HG03039 (cell line): ENCODE data around the gene MCM3AP.
"Not testable (repeated sequence)": the region's sequence is repeated elsewhere in the genome, so short reads cannot be mapped to it uniquely, and the experiment has no call there.

Experiments
- ATAC-seq: cut with Tn5 transposase; IDR thresholded peaks from one replicate; pipeline ENCODE4 v1.9.1; 2021; ENCODE audit warnings: mild to moderate bottlenecking, moderate library complexity; ENCODE audit not compliant: unreplicated experiment

The MCM3AP gene

GRCh38 chr21:46207006-46207919 lies 78.1 kb downstream of the MCM3AP start:
- ATAC-seq: no peak

DNA sequence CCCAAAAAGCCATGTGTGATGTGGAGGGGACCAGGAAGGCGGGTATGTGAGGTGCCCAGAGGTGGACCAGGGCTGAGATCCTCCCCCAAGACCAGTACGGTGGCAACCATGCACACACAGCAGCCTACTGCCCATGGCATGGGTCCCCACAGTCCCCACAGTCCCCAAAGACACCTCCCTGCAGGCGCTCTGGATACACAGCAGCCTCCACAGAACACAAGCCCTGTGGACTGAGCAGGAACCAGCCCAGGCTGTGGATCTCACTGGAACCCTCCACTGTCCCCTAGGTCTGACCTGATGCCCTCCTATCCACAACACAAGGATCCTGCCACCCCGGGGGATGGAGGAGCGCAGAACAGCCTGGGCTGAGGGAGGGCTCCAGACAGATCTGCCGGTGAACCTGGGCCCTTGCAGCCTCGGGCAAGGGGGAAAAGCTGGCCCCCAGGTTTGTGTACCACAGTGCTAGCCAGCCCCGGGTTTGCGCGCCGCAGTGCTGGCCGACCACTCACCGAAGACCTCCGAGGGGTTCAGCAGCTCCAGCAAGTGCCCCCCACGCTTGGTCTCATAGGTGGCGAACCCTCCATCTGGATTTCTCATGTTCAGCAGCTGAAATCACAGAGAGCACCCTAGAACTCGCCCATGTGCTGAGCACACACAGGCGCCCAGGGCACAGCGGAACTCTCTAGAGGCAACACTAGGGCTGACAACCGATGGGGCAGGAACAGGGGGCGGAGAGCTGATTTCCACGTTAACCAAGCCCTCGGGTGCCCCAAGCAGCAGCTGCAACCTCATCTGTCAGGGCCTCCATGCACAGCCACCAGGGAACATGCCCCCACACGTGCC lies 79.0 kb downstream of the MCM3AP start:
- ATAC-seq: no peak

DNA sequence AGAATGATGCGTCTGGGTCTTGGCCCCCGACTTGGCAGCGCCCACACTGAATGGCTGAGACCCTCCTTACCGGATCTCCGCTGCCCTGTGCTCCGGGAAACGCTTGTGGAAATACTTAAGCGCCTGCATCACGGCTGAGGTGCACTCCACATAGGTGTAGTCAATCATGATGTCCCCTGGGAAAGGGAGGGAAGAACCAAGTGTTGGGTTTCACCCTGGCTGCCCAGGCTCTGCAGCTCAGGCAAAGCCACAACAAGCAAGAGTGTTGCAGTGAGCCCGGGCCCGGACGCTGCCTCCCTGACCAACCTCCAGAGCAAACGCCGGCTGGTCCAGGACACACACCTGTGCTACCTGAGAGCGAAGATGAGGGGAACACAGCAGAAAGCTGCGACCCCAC lies 79.6 kb downstream of the MCM3AP start:
- ATAC-seq: no peak

GRCh38 chr21:46205166-46205565 lies 80.2 kb downstream of the MCM3AP start:
- ATAC-seq: no peak

DNA sequence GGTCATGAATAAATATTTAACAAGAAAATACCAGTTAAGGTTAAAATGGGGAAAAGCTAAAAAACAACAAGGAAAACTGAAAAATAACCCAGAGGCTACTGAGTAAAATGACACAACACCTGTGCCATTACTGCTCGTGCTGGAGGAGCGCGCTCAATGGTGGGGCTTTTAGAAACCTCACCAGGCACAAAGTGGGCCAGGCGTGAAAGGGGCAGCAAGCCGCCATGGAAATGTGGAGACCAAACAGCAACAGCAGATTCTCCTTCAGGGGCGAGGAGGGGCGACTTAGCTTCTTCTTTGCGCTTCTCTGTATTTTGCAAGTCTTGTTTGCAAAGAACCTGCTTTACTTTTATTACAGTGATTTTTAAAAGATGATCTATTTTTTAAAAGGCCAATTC lies 82.2 kb downstream of the MCM3AP start:
- ATAC-seq: no peak

DNA sequence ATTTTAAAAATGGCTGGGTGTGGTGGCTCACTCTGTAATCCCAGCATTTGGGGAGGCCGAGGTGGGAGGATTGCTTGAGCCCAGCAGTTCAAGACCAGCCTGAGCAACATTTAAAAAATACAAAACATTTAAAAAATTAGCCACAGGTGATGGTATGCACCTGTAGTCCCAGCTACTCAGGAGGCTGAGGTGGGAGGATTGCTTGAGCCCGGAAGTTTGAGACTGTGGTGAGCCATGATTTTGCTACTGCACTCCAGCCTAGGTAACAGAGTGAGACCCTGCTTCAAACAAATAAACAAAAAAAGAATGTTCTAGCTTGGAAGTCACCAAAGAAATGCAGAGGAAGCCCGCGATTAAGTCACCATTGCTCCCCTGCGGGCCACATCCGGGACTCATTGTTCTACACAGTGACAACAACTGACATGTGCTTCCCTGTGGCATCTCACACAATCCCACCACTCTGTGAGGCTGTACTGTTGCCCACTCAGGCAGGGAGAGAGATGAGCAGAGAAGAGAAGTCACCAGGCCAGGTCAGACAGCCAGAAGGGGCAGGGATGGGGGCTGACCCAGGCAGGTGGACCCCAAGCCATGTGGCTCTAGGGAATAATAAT lies 82.7 kb downstream of the MCM3AP start:
- ATAC-seq: no peak

GRCh38 chr21:46200877-46201803 lies 84.3 kb downstream of the MCM3AP start:
- not testable (repeated sequence) for ATAC-seq

GRCh38 chr21:46199436-46200373 lies 85.7 kb downstream of the MCM3AP start:
- ATAC-seq: no peak

GRCh38 chr21:46196733-46197132 lies 88.7 kb downstream of the MCM3AP start:
- ATAC-seq: no peak

DNA sequence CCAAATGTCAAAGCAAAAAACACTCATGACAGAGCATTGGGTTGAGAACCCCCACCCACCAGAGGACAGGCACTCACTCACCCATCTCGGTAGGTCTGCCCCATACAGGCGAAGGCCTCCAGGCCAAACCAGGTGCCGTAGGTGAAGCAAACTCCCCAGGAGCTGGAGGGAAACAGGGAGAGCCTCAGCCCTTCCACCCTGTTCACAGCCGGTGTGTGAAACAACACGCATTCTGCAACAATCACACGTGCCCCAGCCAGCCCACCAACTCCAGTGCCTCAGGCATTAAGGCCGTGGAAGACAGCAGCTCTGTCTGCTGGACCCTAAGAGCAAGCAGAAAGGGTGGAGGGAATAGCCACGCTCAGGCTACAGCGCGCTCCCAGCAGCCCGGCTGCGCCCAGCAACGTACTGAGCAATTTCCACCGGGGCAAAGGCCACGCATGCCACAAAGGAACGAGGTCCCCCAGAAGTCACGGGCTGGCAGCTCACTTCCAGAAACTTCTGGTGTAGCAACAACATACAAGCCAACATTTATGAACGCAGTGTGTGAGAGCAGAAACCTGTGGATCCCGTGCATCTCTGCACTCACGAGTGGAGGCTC lies 89.7 kb downstream of the MCM3AP start:
- no peak for ATAC-seq

- no peak for ATAC-seq
These were observed 90.8 kb downstream of the MCM3AP start for GRCh38 chr21:46194374-46195334.

- ATAC-seq: no peak
These were observed 91.5 kb downstream of the MCM3AP start for GRCh38 chr21:46193829-46194373.

DNA sequence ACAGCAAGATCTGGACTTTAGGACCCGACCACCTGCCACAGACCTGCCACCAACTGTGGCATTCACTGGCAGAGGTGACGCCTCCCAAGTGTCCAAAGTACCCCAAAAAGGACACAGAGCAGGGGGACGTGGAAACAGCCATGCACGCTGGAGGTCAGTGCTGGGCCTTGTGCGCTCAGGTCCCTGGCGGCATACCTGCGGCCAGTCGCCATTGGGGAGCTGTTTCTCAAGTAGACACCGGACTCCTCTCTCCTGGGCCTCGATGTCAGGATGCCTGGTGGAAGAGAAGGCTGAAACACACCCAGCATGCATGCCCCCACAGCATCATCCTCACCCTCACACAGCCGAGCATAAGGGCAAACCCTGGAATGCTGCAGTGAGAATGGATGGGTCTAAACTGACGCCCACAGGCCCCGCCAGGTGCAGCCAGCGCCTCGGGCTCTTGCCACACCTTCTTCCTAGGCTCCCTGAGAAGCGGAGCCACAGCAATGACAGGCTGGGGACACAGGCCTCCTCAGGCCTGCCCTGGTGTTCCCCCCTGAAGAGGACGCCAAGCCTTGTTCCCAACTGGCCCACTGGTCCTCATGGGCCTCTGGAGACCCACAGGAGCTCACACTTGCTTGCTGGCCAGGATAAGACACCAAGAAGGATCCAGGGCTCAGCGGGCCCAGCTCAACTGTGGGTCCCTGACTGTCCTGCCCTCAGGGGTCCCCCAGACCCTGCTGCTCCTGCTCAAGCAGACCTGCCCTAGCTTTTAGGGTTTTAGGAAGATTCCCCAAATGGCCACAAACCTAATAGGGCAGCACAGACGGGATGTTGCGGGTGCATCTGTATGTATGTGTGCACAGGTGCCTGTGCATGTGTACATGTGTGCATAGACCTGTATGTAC lies 93.5 kb downstream of the MCM3AP start:
- no peak for ATAC-seq

GRCh38 chr21:46191257-46191685 lies 94.1 kb downstream of the MCM3AP start:
- ATAC-seq: no peak

DNA sequence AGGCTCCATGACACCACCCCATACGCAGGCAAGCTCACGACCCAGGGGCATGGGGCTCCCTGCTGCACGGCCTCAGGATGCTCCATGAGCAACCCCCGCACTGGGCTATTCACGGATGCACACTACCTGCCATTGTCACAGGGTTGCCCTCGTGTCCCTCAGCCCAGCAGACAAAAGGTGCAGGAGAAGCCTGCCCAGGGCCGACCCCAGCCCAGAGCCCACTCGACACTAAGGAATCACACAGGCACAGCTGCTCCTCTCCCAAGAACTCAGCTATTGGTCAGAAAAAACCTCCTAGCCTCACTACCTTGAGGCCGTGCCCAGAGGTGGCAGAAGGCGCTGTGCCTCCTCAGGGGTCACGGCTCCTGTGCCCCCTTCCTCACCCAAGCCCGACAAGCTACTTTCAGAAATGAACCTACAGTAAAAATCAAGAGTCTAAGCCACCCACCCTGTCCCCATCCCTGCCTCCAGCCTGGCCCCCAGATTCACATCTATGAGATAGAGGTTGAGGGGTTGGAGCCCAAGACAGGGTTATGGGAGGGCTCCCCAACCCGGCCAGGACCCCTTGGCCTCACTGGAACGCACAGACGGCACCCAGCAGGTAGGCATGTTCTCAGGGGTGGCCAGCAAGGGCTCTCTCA lies 94.8 kb downstream of the MCM3AP start:
- no peak for ATAC-seq

DNA sequence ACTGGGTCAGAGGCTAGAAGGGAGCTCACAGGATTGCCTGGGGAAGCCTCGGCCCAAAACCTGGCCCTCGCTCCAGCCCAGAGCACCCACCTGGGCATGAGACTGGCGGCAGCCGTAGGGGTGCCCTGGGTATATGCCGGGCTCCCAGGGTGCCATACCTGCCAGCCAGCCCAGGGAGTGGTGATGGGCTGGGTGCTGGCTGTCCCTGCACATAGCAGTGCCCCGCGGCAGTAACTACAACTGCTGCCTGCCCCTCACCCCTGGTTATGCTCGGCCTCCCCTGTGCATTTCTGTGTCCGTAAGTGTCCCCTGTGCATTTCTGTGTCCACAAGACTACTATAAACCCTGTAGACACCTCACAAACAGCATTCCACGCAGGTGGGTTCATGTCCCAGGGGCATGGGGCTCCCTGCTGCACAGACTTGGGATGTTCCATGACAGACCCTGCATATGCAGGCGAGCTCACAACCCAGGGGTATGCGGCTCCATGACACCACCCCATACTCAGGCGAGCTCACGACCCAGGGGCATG lies 95.4 kb downstream of the MCM3AP start:
- no peak for ATAC-seq
